ENCODE data around the gene ZNF445.
"Not testable (repeated sequence)": the region's sequence is repeated elsewhere in the genome, so short reads cannot be mapped to it uniquely, and the experiment has no call there.

Gene ZNF445

DNA sequence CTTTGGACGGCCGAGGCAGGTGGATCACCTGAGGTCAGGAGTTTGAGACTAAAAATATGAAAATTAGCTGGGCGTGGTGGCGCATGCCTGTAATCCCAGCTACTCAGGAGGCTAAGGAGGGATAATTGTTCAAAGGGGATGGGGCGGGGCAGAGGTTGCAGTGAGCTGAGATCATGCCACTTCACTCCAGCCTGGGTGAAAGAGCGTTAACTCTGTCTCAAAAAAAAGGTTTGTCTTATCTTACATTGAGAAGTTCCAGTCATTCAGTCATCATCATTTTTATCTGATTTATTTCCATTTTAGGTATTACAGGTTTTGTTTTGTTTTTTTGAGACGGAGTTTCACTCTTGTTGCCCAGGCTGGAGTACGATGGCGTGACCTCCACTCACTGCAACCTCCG lies 2.6 kb downstream of the ZNF445 start:
- not testable (repeated sequence) for H3K27ac ChIP-seq (ENCODE audit: low read length, poor library complexity, severe bottlenecking); H3K4me3 ChIP-seq (ENCODE audit: insufficient read depth in 1 of 2, low read depth in 1 of 2, low read length in 2 of 2); H3K27me3 ChIP-seq (ENCODE audit: control insufficient read depth in 1 of 2, insufficient read depth in 1 of 2, low read length in 2 of 2); DNase-seq; H3K23ac ChIP-seq (ENCODE audit: low read length in 2 of 2); H3K9me3 ChIP-seq (ENCODE audit: control insufficient read depth, low read length); H2AK5ac ChIP-seq (ENCODE audit: low read length, severe bottlenecking); H3K18ac ChIP-seq (ENCODE audit: low read depth in 1 of 2, low read length in 2 of 2); H3K4me1 ChIP-seq (ENCODE audit: control insufficient read depth, insufficient read depth, low read depth, low read length); H2BK5ac ChIP-seq (ENCODE audit: low read depth, low read length, poor library complexity, severe bottlenecking); H3K4me2 ChIP-seq (ENCODE audit: low read length, poor library complexity, severe bottlenecking); H2BK15ac ChIP-seq (ENCODE audit: low read depth, poor library complexity, severe bottlenecking); H2BK120ac ChIP-seq (ENCODE audit: low read depth, low read length); H4K91ac ChIP-seq (ENCODE audit: low read length); H3K36me3 ChIP-seq (ENCODE audit: control insufficient read depth in 1 of 2, insufficient read depth in 2 of 2, low read depth in 1 of 2, low read length in 2 of 2); H4K8ac ChIP-seq (ENCODE audit: low read length); H2BK12ac ChIP-seq (ENCODE audit: low read length in 2 of 2); H2AFZ ChIP-seq (ENCODE audit: low read depth, low read length); H3K4ac ChIP-seq (ENCODE audit: low read depth in 1 of 2, low read length in 2 of 2); H3K14ac ChIP-seq (ENCODE audit: low read length in 2 of 2); H3K9ac ChIP-seq (ENCODE audit: low read length)
- peaks cover 13% of the 10 kb centered on the region for H3K79me1 ChIP-seq (replicated peaks; ENCODE audit: low read length, poor library complexity, severe bottlenecking)
- WGBS: 99% methylated on average over 5 of the region's 10 CpGs

GRCh38 chr3:44470430-44470829 lies 7.0 kb downstream of the ZNF445 start:
- Histone ChIP-seq H3K9me3 (ENCODE audit: control insufficient read depth, low read length) (no peaks in the 10 kb centered on the region), H3K4me1 (ENCODE audit: control insufficient read depth, insufficient read depth, low read depth, low read length) (peaks cover 3% of the 10 kb centered on the region), H3K18ac (ENCODE audit: low read depth in 1 of 2, low read length in 2 of 2) (no peak overlapping the region), H2BK12ac (ENCODE audit: low read length in 2 of 2) (no peak overlapping the region), H3K36me3 (ENCODE audit: control insufficient read depth in 1 of 2, insufficient read depth in 2 of 2, low read depth in 1 of 2, low read length in 2 of 2) (peaks cover 10 to 14% of the 10 kb centered on the region in 2 experiments), H2BK15ac (ENCODE audit: low read depth, poor library complexity, severe bottlenecking) (no peak overlapping the region), H2AK5ac (ENCODE audit: low read length, severe bottlenecking) (no peak overlapping the region), H2BK120ac (ENCODE audit: low read depth, low read length) (no peak overlapping the region), H3K23ac (ENCODE audit: low read length in 2 of 2) (no peak overlapping the region), H4K8ac (ENCODE audit: low read length) (no peak overlapping the region), H3K79me1 (replicated peaks; ENCODE audit: low read length, poor library complexity, severe bottlenecking) (peaks cover 25% of the 10 kb centered on the region), H3K4ac (ENCODE audit: low read depth in 1 of 2, low read length in 2 of 2) (no peak overlapping the region), H3K27me3 (ENCODE audit: control insufficient read depth in 1 of 2, insufficient read depth in 1 of 2, low read length in 2 of 2) (no peaks in the 10 kb centered on the region), H3K27ac (ENCODE audit: low read length, poor library complexity, severe bottlenecking) (no peak overlapping the region), H4K91ac (ENCODE audit: low read length) (no peak overlapping the region), H2BK5ac (ENCODE audit: low read depth, low read length, poor library complexity, severe bottlenecking) (no peak overlapping the region), H3K14ac (ENCODE audit: low read length in 2 of 2) (no peak overlapping the region), H3K9ac (ENCODE audit: low read length) (no peak overlapping the region), H3K4me2 (ENCODE audit: low read length, poor library complexity, severe bottlenecking) (no peak overlapping the region), H3K4me3 (ENCODE audit: insufficient read depth in 1 of 2, low read depth in 1 of 2, low read length in 2 of 2) (no peak overlapping the region), H2AFZ (ENCODE audit: low read depth, low read length) (no peak overlapping the region)
- 91% methylated on average over 1 of the region's 1 CpG for WGBS
- no peak for DNase-seq

DNA sequence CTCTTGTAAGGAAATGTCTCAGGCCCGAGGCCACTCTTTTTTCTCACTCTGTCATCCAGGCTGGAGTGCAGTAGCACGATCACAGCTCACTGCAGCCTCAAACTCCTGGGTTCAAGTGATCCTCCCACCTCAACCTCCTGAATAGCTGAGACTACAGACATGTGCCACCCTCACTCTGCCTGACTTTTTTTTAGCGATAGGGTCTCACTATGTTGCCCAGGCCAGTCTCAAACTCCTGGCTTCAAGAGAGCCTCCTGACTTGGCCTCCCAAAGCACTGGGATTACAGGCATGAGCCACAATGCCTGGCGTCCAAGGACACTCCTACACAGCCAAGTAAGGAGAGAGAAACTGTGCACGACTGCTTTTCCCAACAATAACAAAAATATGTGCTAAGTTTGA lies 7.6 kb downstream of the ZNF445 start:
- H4K91ac ChIP-seq (ENCODE audit: low read length): no peak overlapping the region
- peaks cover 10 to 14% of the 10 kb centered on the region in 2 experiments for H3K36me3 ChIP-seq (ENCODE audit: control insufficient read depth in 1 of 2, insufficient read depth in 2 of 2, low read depth in 1 of 2, low read length in 2 of 2)
- H2BK5ac ChIP-seq (ENCODE audit: low read depth, low read length, poor library complexity, severe bottlenecking): no peak overlapping the region
- H3K23ac ChIP-seq (ENCODE audit: low read length in 2 of 2): no peak overlapping the region
- no peak overlapping the region for H3K14ac ChIP-seq (ENCODE audit: low read length in 2 of 2)
- H3K4me2 ChIP-seq (ENCODE audit: low read length, poor library complexity, severe bottlenecking): no peak overlapping the region
- no peaks in the 10 kb centered on the region for H3K27me3 ChIP-seq (ENCODE audit: control insufficient read depth in 1 of 2, insufficient read depth in 1 of 2, low read length in 2 of 2)
- no peak for DNase-seq
- H3K9ac ChIP-seq (ENCODE audit: low read length): no peak overlapping the region
- no peak overlapping the region for H2BK15ac ChIP-seq (ENCODE audit: low read depth, poor library complexity, severe bottlenecking)
- 98% methylated on average over 4 of the region's 5 CpGs for WGBS
- no peak overlapping the region for H3K18ac ChIP-seq (ENCODE audit: low read depth in 1 of 2, low read length in 2 of 2)
- H3K4me3 ChIP-seq (ENCODE audit: insufficient read depth in 1 of 2, low read depth in 1 of 2, low read length in 2 of 2): no peak overlapping the region
- peaks cover 3% of the 10 kb centered on the region for H3K4me1 ChIP-seq (ENCODE audit: control insufficient read depth, insufficient read depth, low read depth, low read length)
- peaks cover 25% of the 10 kb centered on the region for H3K79me1 ChIP-seq (replicated peaks; ENCODE audit: low read length, poor library complexity, severe bottlenecking)
- H3K9me3 ChIP-seq (ENCODE audit: control insufficient read depth, low read length): no peaks in the 10 kb centered on the region
- no peak overlapping the region for H4K8ac ChIP-seq (ENCODE audit: low read length)
- no peak overlapping the region for H2AFZ ChIP-seq (ENCODE audit: low read depth, low read length)
- H2AK5ac ChIP-seq (ENCODE audit: low read length, severe bottlenecking): no peak overlapping the region
- H2BK120ac ChIP-seq (ENCODE audit: low read depth, low read length): no peak overlapping the region
- no peak overlapping the region for H3K4ac ChIP-seq (ENCODE audit: low read depth in 1 of 2, low read length in 2 of 2)
- no peak overlapping the region for H3K27ac ChIP-seq (ENCODE audit: low read length, poor library complexity, severe bottlenecking)
- H2BK12ac ChIP-seq (ENCODE audit: low read length in 2 of 2): no peak overlapping the region

DNA sequence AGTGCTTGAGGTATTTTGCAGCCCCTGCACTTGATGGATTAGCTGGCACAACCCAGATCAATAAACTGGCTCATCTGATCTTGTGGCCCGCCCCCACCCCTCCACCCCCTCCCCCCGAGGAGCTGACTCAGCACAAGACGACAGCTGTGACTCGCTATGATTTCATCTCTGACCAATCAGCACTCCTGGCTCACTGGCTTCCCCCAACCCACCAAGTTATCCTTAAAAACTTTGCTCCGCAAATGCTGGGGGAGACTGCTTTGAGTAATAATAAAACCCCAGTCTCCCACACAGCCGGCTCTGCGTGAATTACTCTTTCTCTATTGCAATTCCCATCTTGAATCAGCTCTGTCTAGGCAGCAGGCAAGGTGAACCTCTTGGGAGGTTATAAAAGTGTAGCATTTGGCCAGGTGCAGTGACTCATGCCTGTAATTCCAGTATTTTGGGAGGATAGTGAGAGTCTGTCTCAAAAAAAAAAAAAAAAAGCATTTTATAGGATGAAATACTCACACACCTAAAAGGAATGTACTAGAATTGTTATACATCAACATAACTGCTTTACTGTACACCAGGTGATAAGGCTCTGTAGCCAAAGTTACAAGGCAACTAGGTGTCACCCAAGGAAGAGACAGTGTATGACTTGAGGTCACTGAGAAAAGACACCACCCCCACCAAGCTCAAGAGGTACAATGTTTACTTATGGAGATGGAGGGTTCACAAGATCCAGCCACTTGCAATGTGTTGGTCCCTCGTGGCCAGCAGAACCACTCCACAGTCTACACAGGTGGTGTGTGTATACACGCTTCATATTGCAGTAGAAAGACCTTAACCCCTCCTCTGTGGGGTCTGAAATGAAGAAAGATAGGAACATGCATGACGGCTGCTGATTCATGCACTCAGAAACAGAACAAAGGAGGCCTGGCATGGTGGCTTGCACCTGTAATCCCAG lies 8.6 kb downstream of the ZNF445 start:
- Histone ChIP-seq H3K23ac (ENCODE audit: low read length in 2 of 2) (no peak overlapping the region), H3K79me1 (replicated peaks; ENCODE audit: low read length, poor library complexity, severe bottlenecking) (peaks cover 28% of the 10 kb centered on the region), H3K4me1 (ENCODE audit: control insufficient read depth, insufficient read depth, low read depth, low read length) (peaks cover 3% of the 10 kb centered on the region), H2BK120ac (ENCODE audit: low read depth, low read length) (no peak overlapping the region), H3K27ac (ENCODE audit: low read length, poor library complexity, severe bottlenecking) (peak overlapping the region; percentile 68), H3K9ac (ENCODE audit: low read length) (peak overlapping the region; percentile 65), H3K4ac (ENCODE audit: low read depth in 1 of 2, low read length in 2 of 2) (no peak overlapping the region), H3K14ac (ENCODE audit: low read length in 2 of 2) (no peak overlapping the region), H2BK5ac (ENCODE audit: low read depth, low read length, poor library complexity, severe bottlenecking) (no peak overlapping the region), H3K18ac (ENCODE audit: low read depth in 1 of 2, low read length in 2 of 2) (no peak overlapping the region), H2BK15ac (ENCODE audit: low read depth, poor library complexity, severe bottlenecking) (no peak overlapping the region), H3K4me3 (ENCODE audit: insufficient read depth in 1 of 2, low read depth in 1 of 2, low read length in 2 of 2) (peak overlapping the region in 1 of 2 experiments; percentile 8), H3K36me3 (ENCODE audit: control insufficient read depth in 1 of 2, insufficient read depth in 2 of 2, low read depth in 1 of 2, low read length in 2 of 2) (peaks cover 16 to 22% of the 10 kb centered on the region in 2 experiments), H3K9me3 (ENCODE audit: control insufficient read depth, low read length) (no peaks in the 10 kb centered on the region), H2AK5ac (ENCODE audit: low read length, severe bottlenecking) (no peak overlapping the region), H2AFZ (ENCODE audit: low read depth, low read length) (no peak overlapping the region), H3K27me3 (ENCODE audit: control insufficient read depth in 1 of 2, insufficient read depth in 1 of 2, low read length in 2 of 2) (no peaks in the 10 kb centered on the region), H3K4me2 (ENCODE audit: low read length, poor library complexity, severe bottlenecking) (peak overlapping the region; percentile 21), H2BK12ac (ENCODE audit: low read length in 2 of 2) (peak overlapping the region in 1 of 2 experiments; percentile 42), H4K91ac (ENCODE audit: low read length) (no peak overlapping the region), H4K8ac (ENCODE audit: low read length) (no peak overlapping the region)
- DNase-seq: peak; percentile 51
- 59% methylated on average over 10 of the region's 10 CpGs for WGBS
